Suprapubic skin (tissue), 4 donors: ENCODE data around the gene LRRC7. TPM values are rescaled to one million over a fixed set of nuclear protein-coding genes. Genes with fewer than 3 reads are reported as not detected.

ENCODE experiments used
- DNase-seq, 2 donors: peaks; one replicate each; pipeline ENCODE4 v3.0.0-alpha.2; 2019; ENCODE audit warnings: low spot score in 2 of 2
- H3K27ac ChIP-seq: fragments of 200-600 bp; sonication (generic); one replicate; pipeline ENCODE4 v1.5.1; 2019
- H3K27me3 ChIP-seq: fragments of 200-600 bp; sonication (generic); one replicate; pipeline ENCODE4 v1.5.1; 2019
- H3K36me3 ChIP-seq: fragments of 200-600 bp; sonication (generic); one replicate; pipeline ENCODE4 v1.5.1; 2019
- H3K4me1 ChIP-seq: fragments of 200-600 bp; sonication (generic); one replicate; pipeline ENCODE4 v1.5.1; 2019
- H3K4me3 ChIP-seq: fragments of 200-600 bp; sonication (generic); one replicate; pipeline ENCODE4 v1.5.1; 2019; ENCODE audit warnings: mild to moderate bottlenecking
- H3K9me3 ChIP-seq: fragments of 200-600 bp; sonication (generic); one replicate; pipeline ENCODE4 v1.5.1; 2019
- EP300 ChIP-seq: sonication (generic); formaldehyde crosslinking; IDR thresholded peaks from one replicate; pipeline ENCODE4 v1.6.1; 2017; ENCODE audit warnings: antibody characterized with exemption
- POLR2A ChIP-seq, 2 donors: fragments of 450-650 bp; IDR thresholded peaks; one replicate each; pipeline ENCODE4 v1.6.1; 2017; ENCODE audit warnings: antibody characterized with exemption in 2 of 2, mild to moderate bottlenecking in 2 of 2, moderate library complexity in 2 of 2
- POLR2AphosphoS5 ChIP-seq, 3 donors: sonication (generic); formaldehyde crosslinking; IDR thresholded peaks; one replicate each; pipeline ENCODE4 v1.6.1; 2017; ENCODE audit warnings: antibody characterized with exemption in 3 of 3
- WGBS: methylation state at CpG from one replicate; pipeline ENCODE4 v1.1.5; 2018; 5-methylcytosine and 5-hydroxymethylcytosine counted together
- total RNA-seq, 4 donors: library from RNA; depleted of rRNA; stranded (reverse); fragments of >200 nt; gene quantifications; one replicate each; pipeline ENCODE4 v1.1.0, GENCODE V29; 2016
- TF ChIP-seq, protein P1 (sequence below), 2 donors: fragments of 200-600 bp in 1 of 2; fragments of 450-650 bp in 1 of 2; sonication (generic) in 1 of 2; IDR thresholded peaks; one replicate each; pipeline ENCODE4 v1.5.1; 2016 to 2019; ENCODE audit warnings: antibody characterized with exemption in 2 of 2, mild to moderate bottlenecking in 1 of 2, moderate library complexity in 1 of 2

The LRRC7 gene
- total RNA-seq, 4 donors from 2014 or later, result 0.24 to 0.98 (median 0.47) TPM

DNA sequence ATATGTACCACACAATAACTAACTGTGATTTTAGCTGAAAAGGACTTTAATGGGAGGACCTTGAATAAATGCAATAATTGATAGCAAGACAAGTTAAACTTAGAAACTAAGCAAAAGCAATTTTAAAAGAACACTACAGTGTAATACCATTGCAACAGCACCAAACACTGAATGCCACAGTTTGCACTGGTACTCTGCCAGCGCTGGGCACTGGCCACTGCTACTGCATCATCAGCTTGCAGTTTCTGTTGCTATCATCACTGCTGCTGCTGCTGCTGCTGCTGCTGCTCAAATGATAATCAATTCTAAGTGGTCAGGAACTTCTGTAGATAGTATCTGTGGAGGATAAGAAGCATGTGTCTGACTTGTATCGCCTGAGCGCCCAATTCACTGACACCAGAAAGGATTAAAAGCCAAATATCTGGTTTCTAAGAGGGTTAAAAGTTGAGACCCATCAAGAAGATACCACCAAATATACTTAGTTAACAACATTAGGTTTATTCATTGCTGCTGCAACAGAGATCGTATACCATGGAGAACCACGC, 330.8 kb downstream of the LRRC7 start:
- DNase-seq, result no peak
- TF ChIP-seq, protein P1, sequence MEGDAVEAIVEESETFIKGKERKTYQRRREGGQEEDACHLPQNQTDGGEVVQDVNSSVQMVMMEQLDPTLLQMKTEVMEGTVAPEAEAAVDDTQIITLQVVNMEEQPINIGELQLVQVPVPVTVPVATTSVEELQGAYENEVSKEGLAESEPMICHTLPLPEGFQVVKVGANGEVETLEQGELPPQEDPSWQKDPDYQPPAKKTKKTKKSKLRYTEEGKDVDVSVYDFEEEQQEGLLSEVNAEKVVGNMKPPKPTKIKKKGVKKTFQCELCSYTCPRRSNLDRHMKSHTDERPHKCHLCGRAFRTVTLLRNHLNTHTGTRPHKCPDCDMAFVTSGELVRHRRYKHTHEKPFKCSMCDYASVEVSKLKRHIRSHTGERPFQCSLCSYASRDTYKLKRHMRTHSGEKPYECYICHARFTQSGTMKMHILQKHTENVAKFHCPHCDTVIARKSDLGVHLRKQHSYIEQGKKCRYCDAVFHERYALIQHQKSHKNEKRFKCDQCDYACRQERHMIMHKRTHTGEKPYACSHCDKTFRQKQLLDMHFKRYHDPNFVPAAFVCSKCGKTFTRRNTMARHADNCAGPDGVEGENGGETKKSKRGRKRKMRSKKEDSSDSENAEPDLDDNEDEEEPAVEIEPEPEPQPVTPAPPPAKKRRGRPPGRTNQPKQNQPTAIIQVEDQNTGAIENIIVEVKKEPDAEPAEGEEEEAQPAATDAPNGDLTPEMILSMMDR (IDR thresholded peaks at IDR 0.05), result no peak
- TF ChIP-seq EP300 (no peak), POLR2AphosphoS5 (IDR thresholded peaks at IDR 0.05) (no peak), POLR2A (IDR thresholded peaks at IDR 0.05) (no peak)
- no peaks in the 10 kb centered on the region for H3K27me3 ChIP-seq
- H3K27ac ChIP-seq, result no peak overlapping the region
- no peaks in the 10 kb centered on the region for H3K36me3 ChIP-seq
- H3K9me3 ChIP-seq, result no peaks in the 10 kb centered on the region
- 91% methylated on average over 5 of the region's 5 CpGs for WGBS
- no peaks in the 10 kb centered on the region for H3K4me1 ChIP-seq
- no peak overlapping the region for H3K4me3 ChIP-seq

DNA sequence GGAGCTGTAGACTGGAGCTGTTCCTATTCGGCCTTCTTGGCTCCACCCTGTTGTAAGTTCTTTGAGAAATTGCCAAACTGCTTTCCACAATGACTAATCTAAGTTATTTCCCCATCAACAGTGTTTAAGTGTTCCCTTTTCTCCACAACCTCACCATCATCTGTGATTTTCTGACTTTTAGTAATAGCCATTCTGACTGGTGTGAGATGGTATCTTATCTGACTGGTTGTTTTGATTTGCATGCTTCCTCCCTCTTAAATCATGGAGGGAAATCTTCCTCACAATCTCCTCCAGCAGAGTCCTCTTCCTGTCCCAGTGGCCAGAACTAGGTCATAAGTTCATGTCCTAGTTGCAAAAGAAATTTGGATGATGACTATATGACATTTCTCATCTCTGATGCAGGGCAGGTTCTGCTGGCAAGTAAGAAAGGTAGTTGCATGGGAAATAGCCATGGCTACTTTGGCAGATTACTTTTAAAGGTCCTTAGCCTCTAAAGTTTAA, 343.6 kb downstream of the LRRC7 start:
- Histone ChIP-seq H3K27me3 (no peaks in the 10 kb centered on the region), H3K9me3 (no peaks in the 10 kb centered on the region), H3K36me3 (no peaks in the 10 kb centered on the region), H3K4me1 (peaks cover 21% of the 10 kb centered on the region), H3K4me3 (no peak overlapping the region), H3K27ac (no peak overlapping the region)
- WGBS, result 22% methylated on average over 1 of the region's 1 CpG
- no peak for DNase-seq
- TF ChIP-seq POLR2AphosphoS5 (IDR thresholded peaks at IDR 0.05), result peak in 1 of 3 donors; percentile 6
- no peak for TF ChIP-seq EP300

DNA sequence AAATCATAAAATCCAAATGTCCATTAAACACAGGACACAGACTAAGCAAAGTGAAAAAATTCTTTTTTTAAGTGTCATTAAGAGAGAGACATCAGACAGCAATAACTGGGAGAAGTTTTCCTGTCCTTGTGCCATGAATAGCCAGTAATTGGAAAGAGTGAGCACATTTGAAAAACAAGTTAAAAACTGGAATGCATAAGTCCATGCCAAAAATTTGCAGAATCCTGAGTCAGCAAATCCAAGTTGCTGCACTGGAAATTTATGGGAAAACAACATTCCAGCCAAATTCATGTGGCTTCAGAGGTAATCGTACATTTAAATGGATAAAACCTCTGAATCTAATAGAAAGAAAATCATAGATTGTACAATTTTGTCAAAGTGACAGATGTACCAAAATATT, 346.3 kb downstream of the LRRC7 start:
- no peak overlapping the region for H3K4me3 ChIP-seq
- no peaks in the 10 kb centered on the region for H3K9me3 ChIP-seq
- TF ChIP-seq POLR2AphosphoS5 (IDR thresholded peaks at IDR 0.05) (no peak), EP300 (no peak), POLR2A (IDR thresholded peaks at IDR 0.05) (no peak)
- TF ChIP-seq, protein P1 (IDR thresholded peaks at IDR 0.05), result no peak
- 6% methylated on average over 1 of the region's 1 CpG for WGBS
- H3K27ac ChIP-seq, result no peak overlapping the region
- no peaks in the 10 kb centered on the region for H3K36me3 ChIP-seq
- no peak for DNase-seq
- H3K4me1 ChIP-seq, result peaks cover 21% of the 10 kb centered on the region
- H3K27me3 ChIP-seq, result no peaks in the 10 kb centered on the region

DNA sequence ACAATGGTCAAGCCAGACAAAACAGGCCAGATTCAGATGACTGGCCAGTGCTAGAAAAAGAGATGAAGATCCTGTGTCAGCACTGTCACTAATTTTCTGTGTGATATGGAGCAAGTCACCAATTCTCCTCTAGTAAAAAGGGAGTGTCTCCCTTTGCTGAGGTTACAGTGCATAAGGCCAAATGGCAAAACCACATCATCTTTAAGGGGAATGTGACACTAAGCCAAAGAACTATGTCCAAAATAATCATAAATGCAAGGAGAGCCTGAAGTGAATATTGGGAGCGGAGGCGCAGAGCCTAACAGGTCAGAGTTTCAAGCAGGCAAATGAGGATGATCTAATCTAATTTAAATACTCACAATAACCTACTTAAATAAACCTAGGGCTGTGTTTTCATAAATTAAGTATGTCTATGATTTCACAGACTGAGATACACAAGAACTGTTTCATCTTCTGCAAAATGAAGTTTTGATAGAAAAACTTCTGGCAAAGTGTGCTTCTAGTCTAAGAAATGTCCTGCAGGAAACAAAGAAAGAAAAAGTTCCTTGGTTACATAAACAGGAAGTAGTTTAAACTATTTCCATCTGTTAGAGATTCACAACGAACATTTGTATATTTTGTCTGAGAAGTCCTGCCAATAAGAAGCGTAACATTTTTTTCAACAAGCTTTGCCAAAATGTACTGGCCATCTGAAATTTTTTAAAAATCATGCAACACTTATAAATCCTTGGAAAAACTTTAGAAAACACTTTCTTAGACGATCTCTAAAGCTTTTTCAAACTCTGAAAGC, 347.4 kb downstream of the LRRC7 start:
- Histone ChIP-seq H3K4me1 (peaks cover 21% of the 10 kb centered on the region), H3K4me3 (no peak overlapping the region), H3K27ac (no peak overlapping the region), H3K27me3 (no peaks in the 10 kb centered on the region), H3K9me3 (no peaks in the 10 kb centered on the region), H3K36me3 (no peaks in the 10 kb centered on the region)
- DNase-seq, result no peak
- no peak for TF ChIP-seq POLR2A (IDR thresholded peaks at IDR 0.05)
- TF ChIP-seq, protein P1 (IDR thresholded peaks at IDR 0.05), result no peak
- no peak for TF ChIP-seq EP300
- no peak for TF ChIP-seq POLR2AphosphoS5 (IDR thresholded peaks at IDR 0.05)
- 19% methylated on average over 5 of the region's 5 CpGs for WGBS

DNA sequence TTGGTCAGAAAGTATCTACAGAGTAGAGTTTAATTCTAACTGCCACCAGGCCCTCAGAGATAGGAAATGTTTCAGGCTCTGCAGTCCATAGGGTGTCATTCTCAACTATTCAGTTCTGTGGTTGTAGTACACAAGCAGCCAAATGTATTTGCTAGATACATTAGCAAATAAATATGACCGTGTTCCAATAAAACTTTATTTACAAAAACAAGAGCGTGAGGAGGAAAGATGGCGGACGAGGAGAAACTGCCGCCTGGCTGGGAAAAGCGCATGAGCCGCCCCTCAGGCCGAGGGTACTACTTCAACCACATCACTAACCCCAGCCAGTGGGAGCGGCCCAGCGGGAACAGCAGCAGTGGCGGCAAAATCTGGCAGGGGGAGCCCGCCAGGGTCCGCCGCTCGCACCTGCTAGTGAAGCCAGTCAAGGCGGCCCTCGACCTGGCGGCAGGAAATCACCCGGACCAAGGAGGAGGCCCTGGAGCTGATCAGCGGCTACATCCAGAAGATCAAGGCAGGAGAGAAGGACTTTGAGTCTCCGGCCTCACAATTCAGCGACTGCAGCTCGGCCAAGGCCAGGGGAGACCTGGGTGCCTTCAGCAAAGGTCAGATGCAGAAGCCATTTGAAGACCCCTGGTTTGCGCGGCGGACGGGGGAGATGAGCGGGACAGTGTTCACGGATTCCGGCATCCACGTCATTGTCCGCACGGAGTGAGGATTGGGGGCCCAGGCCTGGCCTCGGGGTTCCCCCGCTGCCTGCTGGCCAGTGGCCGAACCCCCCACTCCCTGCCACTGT, 351.6 kb downstream of the LRRC7 start:
- Histone ChIP-seq H3K9me3 (no peaks in the 10 kb centered on the region), H3K36me3 (no peaks in the 10 kb centered on the region), H3K4me3 (no peak overlapping the region), H3K27me3 (no peaks in the 10 kb centered on the region), H3K4me1 (peaks cover 10% of the 10 kb centered on the region), H3K27ac (no peak overlapping the region)
- DNase-seq, result peak; percentile 57 to 77
- WGBS, result 95% methylated on average over 22 of the region's 36 CpGs
- TF ChIP-seq POLR2AphosphoS5 (IDR thresholded peaks at IDR 0.05) (no peak), POLR2A (IDR thresholded peaks at IDR 0.05) (no peak), EP300 (no peak)
- TF ChIP-seq, protein P1 (IDR thresholded peaks at IDR 0.05), result no peak
